NCI-H226 (cell line): ENCODE results near the gene SWT1.
"Not testable (repeated sequence)": the region's sequence is repeated elsewhere in the genome, so short reads cannot be mapped to it uniquely, and the experiment has no call there.

Source experiments
- DNase-seq: peaks from one replicate; pipeline ENCODE4 v3.0.0-alpha.2; 2015

SWT1 gene

DNA sequence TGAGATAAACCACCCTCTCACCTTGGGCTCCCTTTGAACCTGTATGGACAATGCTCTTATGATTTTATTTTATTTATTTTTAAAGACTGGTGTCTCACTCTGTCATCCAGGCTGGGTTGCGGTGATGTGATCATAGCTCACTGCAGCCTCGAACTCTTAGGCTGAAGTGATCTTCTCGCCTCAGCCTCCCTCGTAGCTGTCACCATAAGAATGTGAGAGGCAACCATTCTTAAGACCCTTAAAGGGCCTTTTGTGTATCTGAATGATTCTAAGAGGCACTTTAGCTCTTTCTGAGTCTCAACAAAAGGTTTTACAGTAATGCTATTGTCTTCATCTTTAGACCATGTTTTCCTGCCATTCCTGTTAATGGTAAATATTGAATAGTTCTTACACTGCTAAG lies 93.1 kb downstream of the SWT1 start:
- no peak for DNase-seq

DNA sequence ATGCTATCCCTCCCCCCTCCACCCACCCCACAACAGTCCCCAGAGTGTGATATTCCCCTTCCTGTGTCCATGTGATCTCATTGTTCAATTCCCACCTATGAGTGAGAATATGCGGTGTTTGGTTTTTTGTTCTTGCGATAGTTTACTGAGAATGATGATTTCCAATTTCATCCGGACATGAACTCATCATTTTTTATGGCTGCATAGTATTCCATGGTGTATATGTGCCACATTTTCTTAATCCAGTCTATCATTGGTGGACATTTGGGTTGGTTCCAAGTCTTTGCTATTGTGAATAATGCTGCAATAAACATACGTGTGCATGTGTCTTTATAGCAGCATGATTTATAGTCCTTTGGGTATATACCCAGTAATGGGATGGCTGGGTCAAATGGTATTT lies 95.0 kb downstream of the SWT1 start:
- DNase-seq, result not testable (repeated sequence)

DNA sequence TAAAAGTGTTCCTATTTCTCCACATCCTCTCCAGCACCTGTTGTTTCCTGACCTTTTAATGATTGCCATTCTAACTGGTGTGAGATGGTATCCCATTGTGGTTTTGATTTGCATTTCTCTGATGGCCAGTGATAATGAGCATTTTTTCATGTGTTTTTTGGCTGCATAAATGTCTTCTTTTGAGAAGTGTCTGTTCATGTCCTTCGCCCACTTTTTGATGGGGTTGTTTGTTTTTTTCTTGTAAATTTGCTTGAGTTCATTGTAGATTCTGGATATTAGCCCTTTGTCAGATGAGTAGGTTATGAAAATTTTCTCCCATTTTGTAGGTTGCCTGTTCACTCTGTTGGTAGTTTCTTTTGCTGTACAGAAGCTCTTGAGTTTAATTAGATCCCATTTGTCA lies 95.4 kb downstream of the SWT1 start:
- DNase-seq, result not testable (repeated sequence)

DNA sequence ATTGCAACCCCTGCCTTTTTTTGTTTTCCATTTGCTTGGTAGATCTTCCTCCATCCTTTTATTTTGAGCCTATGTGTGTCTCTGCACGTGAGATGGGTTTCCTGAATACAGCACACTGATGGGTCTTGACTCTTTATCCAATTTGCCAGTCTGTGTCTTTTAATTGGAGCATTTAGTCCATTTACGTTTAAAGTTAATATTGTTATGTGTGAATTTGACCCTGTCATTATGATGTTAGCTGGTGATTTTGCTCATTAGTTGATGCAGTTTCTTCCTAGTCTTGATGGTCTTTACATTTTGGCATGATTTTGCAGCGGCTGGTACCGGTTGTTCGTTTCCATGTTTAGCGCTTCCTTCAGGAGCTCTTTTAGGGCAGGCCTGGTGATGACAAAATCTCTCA lies 98.6 kb downstream of the SWT1 start:
- not testable (repeated sequence) for DNase-seq

DNA sequence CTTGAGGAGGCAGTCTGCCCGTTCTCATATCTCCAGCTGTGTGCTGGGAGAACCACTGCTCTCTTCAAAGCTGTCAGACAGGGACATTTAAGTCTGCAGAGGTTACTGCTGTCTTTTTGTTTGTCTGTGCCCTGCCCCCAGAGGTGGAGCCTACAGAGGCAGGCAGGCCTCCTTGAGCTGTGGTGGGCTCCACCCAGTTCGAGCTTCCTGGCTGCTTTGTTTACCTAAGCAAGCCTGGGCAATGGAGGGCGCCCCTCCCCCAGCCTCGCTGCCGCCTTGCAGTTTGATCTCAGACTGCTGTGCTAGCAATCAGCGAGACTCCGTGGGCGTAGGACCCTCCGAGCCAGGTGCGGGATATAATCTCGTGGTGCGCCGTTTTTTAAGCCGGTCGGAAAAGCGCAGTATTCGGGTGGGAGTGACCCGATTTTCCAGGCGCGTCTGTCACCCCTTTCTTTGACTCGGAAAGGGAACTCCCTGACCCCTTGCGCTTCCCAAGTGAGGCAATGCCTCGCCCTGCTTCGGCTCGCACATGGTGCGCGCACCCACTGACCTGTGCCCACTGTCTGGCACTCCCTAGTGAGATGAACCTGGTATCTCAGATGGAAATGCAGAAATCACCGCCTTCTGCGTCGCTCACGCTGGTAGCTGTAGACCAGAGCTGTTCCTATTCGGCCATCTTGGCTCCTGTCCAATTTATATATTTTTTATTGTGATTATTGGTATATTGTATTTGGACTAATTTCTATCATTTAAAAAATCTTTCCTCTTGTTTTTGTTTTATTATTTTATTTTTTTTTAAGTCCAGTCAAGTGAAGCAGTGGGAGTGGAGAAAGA lies 100.4 kb downstream of the SWT1 start:
- not testable (repeated sequence) for DNase-seq

DNA sequence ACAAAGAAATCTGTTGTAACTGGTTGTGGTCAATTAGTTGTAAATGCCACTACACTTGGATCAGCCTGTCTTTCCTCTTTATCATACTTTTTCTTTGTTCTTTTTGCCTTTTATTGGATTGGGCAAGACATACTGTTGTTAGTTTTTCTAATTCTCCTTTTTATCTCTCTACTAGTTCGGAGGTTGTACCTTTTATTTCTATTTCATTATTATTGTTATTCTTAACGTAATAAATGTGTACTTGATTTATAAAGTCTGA lies 100.9 kb downstream of the SWT1 start:
- DNase-seq, result no peak

DNA sequence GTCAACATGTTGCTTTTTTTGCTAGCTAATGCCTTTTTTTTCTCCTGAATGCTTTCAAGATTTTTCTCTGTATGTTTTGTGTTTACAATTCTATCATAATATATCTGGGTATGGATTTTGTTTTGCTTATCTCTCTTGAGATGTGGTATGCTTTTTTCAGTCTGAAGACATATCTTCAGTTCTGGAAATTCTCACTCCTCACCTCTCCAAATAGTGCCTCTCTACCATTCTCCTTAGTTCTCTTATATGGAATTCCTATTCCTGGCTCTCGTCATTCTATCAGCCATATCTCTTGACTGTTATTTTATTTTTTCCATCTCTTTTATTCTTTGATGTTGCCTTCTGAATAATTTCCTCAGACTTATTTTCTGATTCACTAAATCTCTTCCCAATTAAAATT lies 101.7 kb downstream of the SWT1 start:
- no peak for DNase-seq

DNA sequence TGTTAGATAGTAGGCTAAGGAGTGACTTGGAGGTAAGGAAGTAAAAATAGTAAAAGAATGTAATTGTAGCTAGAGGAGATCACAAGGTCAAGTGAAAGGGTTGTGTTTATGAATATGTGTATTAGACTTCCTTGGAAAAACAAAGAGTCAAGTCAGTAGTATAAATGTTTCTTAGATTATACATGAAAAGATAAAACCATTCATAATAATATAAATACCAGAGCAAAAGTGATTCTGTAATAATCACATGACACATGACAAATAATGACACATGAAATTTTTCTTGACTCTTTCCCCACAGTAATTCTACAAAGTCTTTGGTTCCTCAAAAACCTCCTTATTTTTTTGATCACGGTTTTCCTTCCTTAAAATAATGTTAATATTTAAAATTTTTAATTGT lies 103.6 kb downstream of the SWT1 start:
- DNase-seq, result no peak

DNA sequence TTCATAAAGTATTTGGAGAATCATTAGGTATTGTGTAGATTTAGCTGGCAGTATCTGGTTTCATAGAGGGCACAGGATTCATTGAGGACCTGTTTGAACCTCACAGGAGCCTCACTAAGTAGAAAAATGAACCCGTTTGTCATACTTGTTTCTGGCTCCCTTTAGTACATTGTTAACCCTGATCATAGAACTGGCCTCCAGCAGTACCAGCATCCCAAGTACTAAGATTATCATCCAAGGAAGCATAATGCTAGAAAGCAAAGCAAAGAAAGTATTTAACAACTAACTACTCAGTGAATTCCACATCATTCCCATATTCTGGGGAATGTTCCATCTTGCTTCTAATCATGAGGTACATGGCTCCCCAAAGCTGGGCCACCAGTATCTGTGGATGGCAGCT lies 105.2 kb downstream of the SWT1 start:
- DNase-seq, result no peak

DNA sequence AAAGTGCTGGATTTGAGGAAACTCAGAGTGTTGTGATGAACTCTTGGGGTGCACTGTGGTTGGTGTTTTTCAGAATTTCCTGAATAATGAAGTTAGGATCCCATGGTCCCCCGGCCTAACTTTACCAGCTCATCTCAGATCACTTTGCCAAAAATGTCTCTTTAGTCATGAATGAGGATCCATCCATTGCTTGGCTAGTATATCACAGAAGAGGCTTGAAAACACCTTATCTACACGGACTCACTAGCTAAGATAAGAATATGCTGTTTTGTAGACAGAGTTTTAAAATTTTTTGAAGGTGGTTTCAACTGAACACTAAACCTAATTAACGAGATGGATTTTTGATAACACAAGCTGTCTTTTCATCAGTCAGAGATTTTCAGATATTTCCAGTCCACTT lies 106.3 kb downstream of the SWT1 start:
- DNase-seq, result no peak

DNA sequence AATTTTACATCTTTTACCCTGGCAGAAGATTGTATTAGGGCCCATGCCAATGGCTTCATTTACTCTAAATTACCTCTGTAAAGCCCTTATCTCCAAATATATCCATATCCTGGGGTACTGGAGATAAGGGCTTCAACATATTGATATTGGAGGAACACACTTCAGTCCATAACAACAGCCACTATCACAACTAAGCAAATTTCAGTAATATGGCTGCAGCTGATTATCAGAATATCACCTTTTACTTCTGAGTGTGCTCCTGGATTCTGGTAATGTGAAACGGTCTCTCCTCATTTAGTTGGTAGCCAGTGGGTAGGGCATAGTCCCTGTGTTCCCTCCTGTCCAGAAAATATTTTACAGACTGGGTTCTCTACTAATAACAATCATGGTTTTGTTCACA lies 106.8 kb downstream of the SWT1 start:
- no peak for DNase-seq

DNA sequence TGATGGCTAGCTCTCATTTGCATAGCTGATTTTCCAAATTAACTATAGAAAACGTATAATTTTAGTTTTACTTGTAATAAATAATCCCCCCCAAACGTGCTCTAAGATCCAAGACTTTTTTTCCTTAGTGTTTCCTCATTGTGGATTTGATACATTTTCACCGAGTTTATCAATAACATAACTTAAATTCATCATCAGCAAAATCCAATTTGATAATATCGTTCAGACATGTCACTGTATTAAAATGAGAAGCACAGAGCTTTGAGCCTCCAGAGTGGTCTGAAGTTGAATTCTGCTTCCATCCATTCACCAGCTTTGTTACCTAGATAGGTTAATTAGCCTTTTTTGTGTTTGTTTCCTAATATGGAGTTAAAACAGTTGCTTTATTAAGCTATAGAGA lies 108.3 kb downstream of the SWT1 start:
- DNase-seq, result no peak

DNA sequence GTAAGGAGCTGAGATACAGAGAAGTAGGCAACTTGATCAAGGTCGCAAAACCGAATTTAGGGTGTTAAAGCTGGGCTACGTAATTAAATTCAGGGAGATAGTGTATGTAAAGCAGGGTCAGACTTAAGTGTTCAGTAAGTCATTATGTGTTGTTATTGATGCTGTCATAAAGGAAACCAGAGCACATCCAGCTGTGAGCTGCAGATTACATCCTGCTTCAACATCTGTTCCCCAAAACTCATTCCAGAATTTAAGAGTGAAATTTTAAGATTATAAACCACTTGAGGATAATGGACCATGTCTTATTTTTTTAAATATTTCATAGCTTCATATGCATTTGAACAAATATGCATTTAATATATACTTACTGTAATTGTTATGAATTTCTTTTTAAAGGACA lies 110.3 kb downstream of the SWT1 start:
- DNase-seq, result no peak

DNA sequence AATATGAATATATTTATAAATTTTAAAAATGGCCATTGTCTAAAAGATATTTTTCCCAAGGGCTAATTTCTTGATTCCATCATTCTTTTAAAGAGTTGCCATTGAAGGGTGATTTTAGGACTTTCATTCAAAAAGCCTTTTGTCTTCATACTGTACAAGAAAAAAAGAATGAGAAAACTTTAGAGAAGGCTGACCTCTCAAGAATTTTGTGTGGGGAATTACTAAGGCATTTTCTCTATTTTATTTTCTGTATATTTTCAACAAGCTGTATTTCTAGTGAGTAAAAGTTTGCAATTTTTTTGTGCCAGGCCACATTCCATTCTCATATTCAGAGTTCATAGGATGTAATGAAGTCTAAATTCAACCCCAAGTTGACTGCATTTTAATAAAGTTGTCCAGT lies 110.7 kb downstream of the SWT1 start:
- no peak for DNase-seq

DNA sequence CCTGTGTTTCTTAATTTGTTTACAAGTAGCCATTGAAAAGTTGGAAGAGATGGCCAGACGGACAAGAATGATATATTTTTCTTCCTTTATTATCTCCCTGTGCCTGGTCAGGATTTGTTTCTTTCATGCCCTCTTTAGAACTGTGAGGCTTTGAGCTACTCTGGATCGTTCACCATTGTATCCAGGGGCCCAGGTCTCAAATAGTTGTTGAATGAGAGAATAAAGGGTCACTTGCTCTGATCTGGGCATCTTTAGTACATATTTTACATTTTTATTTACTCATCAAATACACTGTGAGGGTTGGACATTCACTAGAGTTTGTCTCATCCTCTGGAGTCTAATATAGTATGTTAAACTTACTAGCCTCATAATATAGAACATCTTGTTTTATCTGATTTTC lies 111.4 kb downstream of the SWT1 start:
- DNase-seq, result no peak

DNA sequence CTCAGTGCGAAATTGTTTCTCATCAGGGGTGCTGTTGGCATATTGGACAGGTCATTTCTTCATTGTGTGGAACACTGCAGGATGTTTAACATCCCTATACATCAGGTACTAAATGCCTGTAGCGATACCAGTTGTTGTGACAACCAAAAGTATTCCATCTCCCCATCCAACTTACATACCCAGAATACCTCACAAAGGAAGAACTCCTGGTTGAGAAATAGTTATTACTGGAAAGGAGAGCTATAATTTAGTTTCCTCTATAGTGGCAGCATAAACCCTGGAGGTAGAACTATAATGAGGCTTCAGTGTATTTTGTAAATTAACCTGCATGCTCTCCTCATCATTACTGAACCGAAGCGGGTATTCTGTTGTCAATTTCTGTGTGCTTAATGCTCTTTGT lies 115.0 kb downstream of the SWT1 start:
- no peak for DNase-seq

DNA sequence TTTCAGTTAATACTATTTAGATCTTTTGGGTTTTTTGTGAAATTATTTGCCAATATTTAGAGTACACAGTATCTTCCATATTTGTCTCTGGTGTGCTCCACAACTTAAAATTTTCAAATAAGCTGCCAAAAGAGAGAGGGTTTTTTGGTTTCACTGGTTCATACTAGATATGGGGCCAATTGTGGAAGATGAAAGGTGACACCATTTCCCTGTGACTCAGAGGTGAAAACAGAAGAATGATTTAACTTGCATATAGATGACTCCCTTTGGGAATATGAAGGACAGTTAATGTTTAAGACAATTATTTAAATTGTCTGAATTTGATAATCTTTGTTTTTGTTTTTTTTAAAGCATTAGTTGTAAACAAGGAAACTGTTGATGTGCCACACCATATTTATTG lies 122.6 kb downstream of the SWT1 start:
- DNase-seq, result no peak

DNA sequence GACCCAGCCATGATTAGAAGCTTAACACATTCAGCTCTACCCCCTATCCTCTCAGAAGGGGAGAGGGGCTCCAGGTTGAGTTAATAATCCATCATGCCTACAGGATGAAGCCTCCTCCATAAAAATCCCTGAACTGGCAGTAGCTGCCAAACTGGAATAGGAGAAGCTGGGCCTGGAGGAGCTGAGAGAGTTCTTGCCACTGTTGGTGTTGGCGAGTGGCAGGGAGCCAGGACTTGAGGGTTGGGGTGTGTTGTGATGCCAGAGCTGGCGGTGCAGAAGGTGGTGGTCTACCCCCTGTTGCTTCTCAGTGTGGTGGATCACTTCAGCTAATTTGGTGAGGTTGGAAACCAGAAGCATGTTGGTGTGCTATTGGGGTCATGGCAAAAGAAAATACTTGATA lies 123.6 kb downstream of the SWT1 start:
- DNase-seq, result no peak

DNA sequence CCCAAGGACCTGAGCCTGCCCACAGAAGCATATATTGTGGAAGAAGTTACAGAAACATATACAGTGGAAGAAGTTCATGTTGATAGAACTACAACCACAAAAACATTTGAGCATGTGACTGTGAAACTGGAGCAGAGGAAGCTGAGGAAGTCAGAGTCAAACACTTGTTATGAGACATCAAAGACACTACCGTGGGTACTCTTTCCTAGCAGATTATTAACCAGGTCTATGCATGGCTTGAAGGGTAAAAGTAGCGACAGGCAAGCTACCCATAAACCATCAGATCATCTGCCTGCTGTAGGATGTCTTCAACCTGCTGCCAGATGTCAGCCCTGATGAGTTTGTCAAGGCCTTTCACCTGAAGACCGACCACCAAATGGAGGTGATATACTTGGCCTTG lies 124.3 kb downstream of the SWT1 start:
- no peak for DNase-seq

DNA sequence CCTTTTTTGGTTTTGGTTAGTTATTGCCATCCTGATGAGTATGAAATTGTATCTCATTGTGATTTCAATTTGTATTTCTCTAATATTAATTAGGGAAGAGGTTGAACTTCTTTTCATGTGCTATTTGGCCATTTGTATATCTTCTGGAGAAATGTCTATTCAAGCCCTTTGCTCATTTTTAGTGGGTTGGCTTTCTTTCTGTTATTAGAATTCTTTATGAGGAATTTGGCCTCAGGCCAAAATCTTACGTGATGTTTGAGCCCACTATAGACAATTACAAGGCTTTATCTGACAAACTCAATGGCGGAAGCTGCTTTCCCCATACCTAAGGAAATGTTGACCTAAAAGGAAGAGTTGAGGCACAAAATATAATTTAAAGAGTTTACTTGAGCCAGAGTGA lies 127.1 kb downstream of the SWT1 start:
- peak; percentile 10 for DNase-seq

DNA sequence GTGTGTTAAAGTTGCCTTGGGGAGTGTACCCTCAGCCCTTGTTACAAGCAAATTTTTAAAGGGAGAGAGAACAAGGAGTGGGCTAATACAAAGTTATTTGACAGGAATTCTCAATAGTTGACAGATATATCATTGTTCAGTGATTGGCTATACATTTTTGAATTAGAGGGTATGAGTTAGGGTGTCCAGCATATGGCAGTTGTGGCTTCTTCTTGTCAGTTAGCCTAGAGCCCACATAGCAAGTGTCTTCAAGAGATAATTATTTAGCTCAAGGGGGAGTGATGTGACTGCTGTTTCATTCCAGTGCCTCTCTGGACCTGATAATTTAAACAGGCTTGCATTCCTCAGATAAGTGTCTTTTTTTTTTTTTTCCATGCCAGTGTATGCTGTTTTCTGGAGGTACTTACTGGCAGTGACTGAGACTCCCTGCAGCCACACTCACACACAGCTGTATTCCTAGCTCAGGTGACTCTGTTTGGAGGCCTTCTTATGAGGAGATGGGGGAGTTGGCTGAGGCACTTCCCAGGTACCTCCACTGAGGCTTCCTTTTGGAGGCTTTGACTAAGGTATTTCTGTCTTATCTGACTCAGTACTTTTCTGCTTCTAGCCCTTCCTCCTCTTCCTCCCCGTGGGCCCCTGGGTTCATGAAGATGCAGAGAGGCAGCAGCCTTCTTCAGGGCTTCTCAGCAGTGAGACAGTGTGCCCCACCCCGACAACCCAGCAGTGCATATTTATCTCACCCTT lies 127.7 kb downstream of the SWT1 start:
- peak; percentile 72 for DNase-seq

DNA sequence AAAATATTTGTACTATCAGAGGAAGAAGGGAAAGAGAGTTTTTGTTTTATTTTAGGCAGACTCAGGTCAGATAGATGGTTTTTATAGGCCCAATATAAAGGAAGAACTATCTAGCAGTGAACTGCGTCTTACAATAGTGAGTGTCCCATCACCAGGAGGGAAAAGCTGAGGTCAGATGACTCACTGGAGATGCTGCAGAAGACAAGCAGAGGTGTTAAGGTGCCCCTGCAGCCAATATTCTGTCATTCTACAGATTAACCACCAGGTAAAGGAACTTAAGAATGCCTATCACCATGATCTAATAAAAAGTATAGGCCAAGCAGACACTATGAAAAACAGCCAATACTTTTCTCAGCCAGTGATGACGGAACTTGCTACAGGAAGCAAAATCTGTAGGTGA lies 130.5 kb downstream of the SWT1 start:
- DNase-seq, result no peak

DNA sequence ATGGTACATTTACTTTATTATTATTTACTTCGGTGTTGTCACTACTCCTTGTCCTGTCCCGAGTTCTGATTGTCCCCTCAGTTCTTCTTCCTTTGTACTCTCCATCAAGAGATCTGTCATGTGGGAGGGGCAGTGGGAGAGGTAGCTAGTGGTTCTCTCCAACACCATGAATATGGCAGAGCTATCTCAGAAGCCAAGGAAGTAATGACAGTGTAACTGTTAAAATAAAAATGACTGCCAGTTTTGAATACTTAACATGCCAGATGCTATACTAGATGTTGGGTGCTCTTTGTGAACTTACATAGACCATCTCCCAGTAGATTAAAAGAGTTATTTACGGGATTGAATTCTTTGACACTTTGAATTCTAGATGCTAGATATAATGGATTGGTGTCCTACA lies 131.5 kb downstream of the SWT1 start:
- DNase-seq, result no peak

DNA sequence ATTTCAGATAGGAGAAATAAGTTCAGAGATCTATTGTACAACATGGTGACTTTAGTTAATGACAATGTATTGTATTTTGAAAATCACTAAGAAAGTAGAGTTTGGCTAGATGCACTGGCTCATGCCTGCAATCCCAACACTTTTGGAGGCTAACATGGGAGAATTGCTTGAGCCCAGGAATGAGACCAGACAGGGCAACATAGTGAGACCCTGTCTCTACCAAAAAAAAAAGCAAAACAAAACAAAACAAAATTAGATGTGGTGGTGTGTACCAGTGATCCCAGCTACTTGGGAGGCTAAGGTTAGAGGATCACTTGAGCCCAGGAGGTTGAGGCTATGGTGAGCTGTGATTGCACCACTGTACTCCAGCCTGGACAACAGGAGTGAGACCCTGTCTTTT lies 132.9 kb downstream of the SWT1 start:
- no peak for DNase-seq

DNA sequence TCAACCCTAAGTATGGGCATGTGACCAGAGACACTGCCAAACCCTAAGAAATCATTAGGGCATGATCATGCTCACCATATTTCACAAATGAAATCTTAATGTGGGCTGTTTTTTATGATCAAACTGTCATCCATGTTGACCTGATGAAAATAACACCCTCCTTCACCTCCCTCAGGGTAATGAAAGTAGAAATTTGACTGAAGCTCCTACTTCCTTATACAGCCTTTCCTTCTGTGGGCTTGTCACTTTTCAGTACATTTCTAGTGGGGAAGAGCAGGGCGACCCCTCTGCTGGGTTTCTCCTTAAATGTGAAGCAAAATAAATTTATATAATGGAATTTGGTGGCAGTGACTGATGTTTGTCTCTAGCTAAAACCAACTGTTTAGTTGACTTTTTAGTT lies 134.2 kb downstream of the SWT1 start:
- no peak for DNase-seq
